ENCODE data around the gene HNRNPL.

Gene HNRNPL

GRCh38 chr19:38842439-38843174 lies 7.2 kb downstream of the HNRNPL start:
- no peaks in the 10 kb centered on the region for H3K9me3 Mint-ChIP-seq

DNA sequence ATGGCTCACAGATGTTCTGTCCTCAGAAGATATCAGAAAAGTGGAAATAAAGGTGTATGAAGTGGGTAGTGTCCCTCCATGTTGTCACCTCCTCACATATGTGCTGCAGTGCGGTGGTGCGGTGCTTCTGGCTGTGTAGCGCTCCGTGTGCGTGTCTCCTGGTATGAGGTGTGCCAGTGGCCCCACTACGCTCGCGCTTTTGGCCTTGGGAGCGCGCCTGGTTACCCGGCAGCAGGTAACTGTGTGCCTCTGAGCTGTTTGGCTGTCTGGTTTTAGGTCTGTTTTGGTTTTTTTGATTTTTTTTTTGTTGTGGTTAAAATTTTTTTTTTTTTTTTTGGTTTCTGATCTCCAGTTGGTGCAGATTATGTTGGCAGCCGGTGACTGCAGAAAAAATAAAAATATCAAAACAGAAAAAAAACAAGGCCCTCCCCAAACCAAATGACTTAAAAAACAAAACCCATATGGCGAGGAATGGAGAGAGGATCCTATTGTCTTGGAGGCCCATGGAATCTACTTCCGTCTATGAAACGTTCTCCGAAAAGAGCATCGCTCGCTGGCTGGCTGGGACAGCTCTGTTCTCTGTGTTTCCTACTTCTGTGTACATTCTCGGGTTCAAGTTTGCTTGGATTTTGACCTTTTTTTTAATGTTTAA lies 7.9 kb downstream of the HNRNPL start:
- H3K4me3 Mint-ChIP-seq, result peak overlapping the region; percentile 69
- H3K36me3 Mint-ChIP-seq, result peaks cover 100% of the 10 kb centered on the region
- no peak for DNase-seq (ENCODE audit: low spot score in 2 of 2)
- peaks cover 76% of the 10 kb centered on the region for H3K4me1 Mint-ChIP-seq
- peak overlapping the region; percentile 90 for H3K27ac Mint-ChIP-seq
- ATAC-seq, result no peak
- no peaks in the 10 kb centered on the region for H3K9me3 Mint-ChIP-seq

More at GRCh38 chr19:38842439-38843174, 7.2 kb downstream of the HNRNPL start:
- Mint-ChIP-seq H3K4me1 (peaks cover 83% of the 10 kb centered on the region), H3K27ac (peak overlapping the region; percentile 90), H3K36me3 (peaks cover 100% of the 10 kb centered on the region), H3K4me3 (peak overlapping the region; percentile 69)
- ATAC-seq (peak; percentile 91), DNase-seq (ENCODE audit: low spot score in 2 of 2) (no peak)

DNA sequence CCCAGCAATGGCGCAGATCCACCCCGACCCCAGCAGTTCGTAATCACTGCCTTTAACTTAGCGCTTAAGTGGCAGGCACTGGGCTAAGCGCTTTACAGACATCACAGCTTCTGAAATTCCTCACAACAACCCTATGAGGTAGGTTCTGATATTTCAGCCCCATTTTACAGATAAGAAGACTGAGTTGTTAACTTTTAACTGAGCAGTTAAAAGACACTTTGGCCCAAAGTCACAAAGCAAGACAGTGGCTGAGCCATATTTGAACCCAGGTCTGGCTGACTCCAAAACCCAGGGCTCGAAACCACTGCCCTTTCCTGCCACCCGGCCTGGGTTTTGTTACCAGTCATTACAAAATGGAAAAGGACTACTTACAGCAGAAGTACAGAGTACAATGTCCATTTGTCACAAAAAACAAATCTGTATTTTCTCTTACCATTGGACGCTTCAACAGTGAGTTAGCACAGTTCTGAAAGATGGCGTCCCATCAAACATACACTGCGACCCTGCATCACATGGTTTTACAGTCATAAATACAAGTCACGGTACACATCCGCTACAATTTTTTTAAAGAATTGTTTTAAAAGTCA lies 8.5 kb downstream of the HNRNPL start:
- Mint-ChIP-seq H3K4me1 (peaks cover 72% of the 10 kb centered on the region), H3K9me3 (no peaks in the 10 kb centered on the region), H3K27ac (peak overlapping the region; percentile 90), H3K4me3 (peak overlapping the region; percentile 69), H3K36me3 (peaks cover 100% of the 10 kb centered on the region)
- DNase-seq (ENCODE audit: low spot score in 2 of 2), result no peak
- ATAC-seq, result no peak

- H3K4me3 Mint-ChIP-seq, result peak overlapping the region; percentile 8
- peak overlapping the region; percentile 90 for H3K27ac Mint-ChIP-seq
- no peak for DNase-seq (ENCODE audit: low spot score in 2 of 2)
These were observed 9.2 kb downstream of the HNRNPL start for GRCh38 chr19:38840583-38840968.

DNA sequence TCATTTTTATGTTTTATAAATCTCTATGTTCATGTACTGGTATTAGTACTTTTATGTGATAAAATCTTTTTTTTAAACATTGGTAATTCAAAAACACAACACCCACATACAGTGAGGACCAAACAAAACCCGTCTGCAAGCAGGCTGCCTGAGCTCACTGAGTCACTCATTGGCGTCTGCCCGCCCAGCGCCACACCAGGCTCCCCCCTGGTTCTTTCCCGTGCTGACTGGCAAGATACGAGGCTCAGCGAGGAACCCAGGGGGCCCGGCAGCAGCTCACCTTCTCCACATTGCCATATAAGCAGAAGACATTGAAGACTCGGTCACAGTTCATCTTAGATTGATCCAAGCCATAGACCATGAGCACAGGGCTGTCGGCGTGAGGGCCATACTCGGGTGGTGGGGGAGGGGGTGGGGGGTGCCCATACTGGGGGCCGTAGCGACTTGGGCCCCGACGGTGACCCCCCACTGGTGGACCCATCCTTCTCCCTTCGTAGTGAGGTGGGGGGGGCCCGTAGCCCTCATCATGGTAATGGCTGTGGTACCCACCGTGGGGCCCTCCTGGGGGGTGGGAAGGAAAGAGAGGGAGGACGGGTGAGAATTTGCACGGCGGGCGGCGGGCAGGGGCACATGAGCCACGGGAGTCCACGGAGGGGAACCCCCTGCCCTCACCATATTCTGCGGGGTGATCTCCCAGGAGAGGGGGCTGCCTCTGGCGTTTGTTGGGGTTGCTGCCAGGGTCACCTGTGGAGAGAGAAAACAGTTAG lies 9.8 kb downstream of the HNRNPL start:
- H3K9me3 Mint-ChIP-seq, result no peaks in the 10 kb centered on the region
- H3K36me3 Mint-ChIP-seq, result peaks cover 100% of the 10 kb centered on the region
- H3K4me1 Mint-ChIP-seq, result peaks cover 59% of the 10 kb centered on the region
- DNase-seq (ENCODE audit: low spot score in 2 of 2) (no peak), ATAC-seq (no peak)
- H3K27ac Mint-ChIP-seq, result peak overlapping the region; percentile 92
- H3K4me3 Mint-ChIP-seq, result peak overlapping the region; percentile 44

More at GRCh38 chr19:38840583-38840968, 9.2 kb downstream of the HNRNPL start:
- Mint-ChIP-seq H3K9me3 (no peaks in the 10 kb centered on the region), H3K36me3 (peaks cover 100% of the 10 kb centered on the region), H3K4me1 (peaks cover 65% of the 10 kb centered on the region)
- no peak for ATAC-seq

GRCh38 chr19:38838986-38839761 lies 10.6 kb downstream of the HNRNPL start:
- ATAC-seq (no peak), DNase-seq (ENCODE audit: low spot score in 2 of 2) (no peak)
- Mint-ChIP-seq H3K36me3 (peaks cover 97% of the 10 kb centered on the region), H3K27ac (peak overlapping the region; percentile 92), H3K9me3 (no peaks in the 10 kb centered on the region), H3K4me3 (peak overlapping the region; percentile 44), H3K4me1 (peaks cover 53% of the 10 kb centered on the region)

- DNase-seq (ENCODE audit: low spot score in 2 of 2) (no peak), ATAC-seq (peak; percentile 64)
- H3K27ac Mint-ChIP-seq, result peak overlapping the region; percentile 92
- H3K4me3 Mint-ChIP-seq, result peak overlapping the region; percentile 44
- peaks cover 45% of the 10 kb centered on the region for H3K4me1 Mint-ChIP-seq
- no peaks in the 10 kb centered on the region for H3K9me3 Mint-ChIP-seq
- H3K36me3 Mint-ChIP-seq, result peaks cover 89% of the 10 kb centered on the region
These were observed 11.4 kb downstream of the HNRNPL start for GRCh38 chr19:38838208-38838985.

- peaks cover 38% of the 10 kb centered on the region for H3K4me1 Mint-ChIP-seq
- peak overlapping the region; percentile 92 for H3K27ac Mint-ChIP-seq
- no peak overlapping the region for H3K4me3 Mint-ChIP-seq
- H3K36me3 Mint-ChIP-seq, result peaks cover 82% of the 10 kb centered on the region
- DNase-seq (ENCODE audit: low spot score in 2 of 2) (no peak), ATAC-seq (no peak)
- no peaks in the 10 kb centered on the region for H3K9me3 Mint-ChIP-seq
These were observed 12.1 kb downstream of the HNRNPL start for GRCh38 chr19:38837656-38838121.

GRCh38 chr19:38836983-38837626 lies 12.7 kb downstream of the HNRNPL start:
- Mint-ChIP-seq H3K9me3 (no peaks in the 10 kb centered on the region), H3K4me1 (peaks cover 33% of the 10 kb centered on the region), H3K36me3 (peaks cover 77% of the 10 kb centered on the region), H3K27ac (peak overlapping the region; percentile 26), H3K4me3 (no peak overlapping the region)
- DNase-seq (ENCODE audit: low spot score in 2 of 2) (no peak), ATAC-seq (no peak)

DNA sequence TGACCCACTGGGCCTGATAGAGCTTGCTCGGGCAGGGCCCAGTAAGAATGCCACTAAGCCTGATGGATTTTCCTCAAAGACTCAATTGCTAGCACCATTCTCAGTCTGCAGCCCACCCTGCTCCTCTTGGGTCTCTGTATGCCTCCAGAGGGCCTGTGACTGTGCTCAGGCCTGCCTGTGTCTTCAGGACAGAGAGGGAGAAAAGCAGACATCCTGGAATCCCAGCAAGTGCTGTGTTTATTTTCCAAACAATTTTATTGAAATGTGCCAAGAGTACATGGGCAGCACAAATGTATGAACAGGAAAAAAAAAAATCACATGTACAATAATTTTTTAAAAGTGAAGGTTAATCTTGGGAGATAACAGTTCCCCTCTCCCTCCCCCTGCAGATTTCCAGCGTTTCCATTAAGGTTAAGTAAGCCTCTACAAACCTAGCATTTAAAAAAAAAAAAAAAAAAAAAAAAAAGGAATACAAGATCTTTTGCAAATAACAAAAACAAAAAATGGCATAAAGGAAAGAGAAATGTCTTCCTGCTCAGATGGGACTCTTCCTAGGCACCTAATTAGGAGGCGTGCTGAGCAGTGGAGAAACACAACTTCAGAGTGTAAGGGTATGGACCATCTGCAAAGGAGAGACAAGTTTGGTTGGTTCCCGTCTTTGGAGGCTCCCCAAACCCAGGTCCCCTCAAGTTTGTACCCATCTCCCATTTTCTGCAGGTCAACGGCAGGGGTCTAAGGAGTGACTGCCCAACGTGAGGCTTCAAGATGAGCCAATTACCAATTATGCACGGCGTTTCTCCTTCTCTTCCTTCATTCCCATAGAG lies 13.4 kb downstream of the HNRNPL start:
- Mint-ChIP-seq H3K36me3 (peaks cover 77% of the 10 kb centered on the region), H3K4me1 (peaks cover 34% of the 10 kb centered on the region), H3K27ac (peak overlapping the region; percentile 26), H3K4me3 (no peak overlapping the region), H3K9me3 (no peaks in the 10 kb centered on the region)
- DNase-seq (ENCODE audit: low spot score in 2 of 2) (no peak), ATAC-seq (no peak)

- Mint-ChIP-seq H3K36me3 (peaks cover 77% of the 10 kb centered on the region), H3K9me3 (no peaks in the 10 kb centered on the region), H3K4me3 (no peak overlapping the region), H3K27ac (peak overlapping the region; percentile 20), H3K4me1 (peaks cover 28% of the 10 kb centered on the region)
- ATAC-seq (no peak), DNase-seq (ENCODE audit: low spot score in 2 of 2) (no peak)
These were observed 15.2 kb downstream of the HNRNPL start for GRCh38 chr19:38834590-38834989.

DNA sequence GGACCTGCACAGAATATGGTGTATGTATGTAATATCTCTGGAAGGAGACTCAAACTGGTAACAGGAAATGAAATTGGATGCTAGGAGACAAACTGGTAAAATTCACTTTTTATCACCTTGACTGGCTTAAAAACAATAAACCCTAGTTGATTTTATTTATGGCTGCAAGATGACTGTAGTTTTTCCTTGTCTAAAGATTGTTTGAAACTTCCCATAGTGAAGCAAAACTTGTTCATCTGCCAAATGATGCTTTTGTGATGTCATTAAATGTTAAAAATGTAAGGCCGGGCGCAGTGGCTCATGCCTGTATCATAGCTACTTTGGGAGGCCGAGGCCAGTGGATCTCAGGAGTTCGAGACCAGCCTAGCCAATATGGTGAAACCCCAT lies 15.7 kb downstream of the HNRNPL start:
- Mint-ChIP-seq H3K9me3 (no peaks in the 10 kb centered on the region), H3K4me1 (peaks cover 23% of the 10 kb centered on the region), H3K27ac (peak overlapping the region; percentile 26), H3K36me3 (peaks cover 77% of the 10 kb centered on the region), H3K4me3 (no peak overlapping the region)
- ATAC-seq, result no peak
- DNase-seq (ENCODE audit: low spot score in 2 of 2), result no peak

GRCh38 chr19:38833092-38833425 lies 16.7 kb downstream of the HNRNPL start:
- H3K9me3 Mint-ChIP-seq, result no peaks in the 10 kb centered on the region
- DNase-seq (ENCODE audit: low spot score in 2 of 2), result no peak
- no peak overlapping the region for H3K4me3 Mint-ChIP-seq
- peak overlapping the region; percentile 26 for H3K27ac Mint-ChIP-seq
- H3K4me1 Mint-ChIP-seq, result peaks cover 15% of the 10 kb centered on the region
- H3K36me3 Mint-ChIP-seq, result peaks cover 77% of the 10 kb centered on the region
- ATAC-seq, result no peak
